ENCODE measurements around the gene ZNF579.
A peak's percentile ranks its signal among the peaks of the same experiment; 100 is the strongest.
"Not testable (repeated sequence)": the region's sequence is repeated elsewhere in the genome, so short reads cannot be mapped to it uniquely, and the experiment has no call there.

Gene ZNF579

GRCh38 chr19:55539090-55539984 is 41.3 kb downstream of the ZNF579 start:
- DNase-seq (ENCODE audit: low read depth), result no peak

GRCh38 chr19:55538132-55538531 is 42.5 kb downstream of the ZNF579 start:
- no peak for DNase-seq (ENCODE audit: low read depth)

GRCh38 chr19:55537741-55538111 is 42.9 kb downstream of the ZNF579 start:
- no peak for DNase-seq (ENCODE audit: low read depth)

- no peak for DNase-seq (ENCODE audit: low read depth)
Observed at GRCh38 chr19:55536951-55537740, 43.5 kb downstream of the ZNF579 start, which contains the start of gene SBK2. TSS of gene SBK2 (minus strand) at chr19:55537133. CDS start at chr19:55536294, 839 bp downstream.

GRCh38 chr19:55536366-55536765 is 44.3 kb downstream of the ZNF579 start:
- DNase-seq (ENCODE audit: low read depth), result no peak

- DNase-seq (ENCODE audit: low read depth), result no peak
Observed at GRCh38 chr19:55535965-55536350, 44.7 kb downstream of the ZNF579 start.

GRCh38 chr19:55535173-55535964 is 45.3 kb downstream of the ZNF579 start:
- no peak for DNase-seq (ENCODE audit: low read depth)

- not testable (repeated sequence) for DNase-seq (ENCODE audit: low read depth)
Observed at GRCh38 chr19:55534280-55534679, 46.4 kb downstream of the ZNF579 start.

GRCh38 chr19:55530996-55531395 is 49.7 kb downstream of the ZNF579 start:
- no peak for DNase-seq (ENCODE audit: low read depth)

- no peak for DNase-seq (ENCODE audit: low read depth)
Observed at GRCh38 chr19:55529636-55530234, 50.9 kb downstream of the ZNF579 start.

- peak; percentile 22 for DNase-seq (ENCODE audit: low read depth)
Observed at GRCh38 chr19:55528030-55528803, 52.4 kb downstream of the ZNF579 start.

GRCh38 chr19:55527197-55528029 is 53.2 kb downstream of the ZNF579 start:
- DNase-seq (ENCODE audit: low read depth), result no peak

All from iris pigment epithelial cell (primary cell).